GM12878 (cell line): ENCODE data around the gene SLC16A10. TPM values are rescaled to one million over a fixed set of nuclear protein-coding genes. Genes with fewer than 3 reads are reported as not detected.

Source experiments
- BACH1 ChIP-seq: fragments of 450-650 bp; IDR thresholded peaks from 2 replicates; pipeline ENCODE4 v1.6.1; 2017; ENCODE audit warnings: mild to moderate bottlenecking, borderline replicate concordance
- BRCA1 ChIP-seq: IDR thresholded peaks from 2 replicates; pipeline ENCODE4 v1.6.1; 2011; ENCODE audit warnings: low read depth, low read length, improper control_type of control experiment
- CBFB ChIP-seq: IDR thresholded peaks from 2 replicates; pipeline ENCODE4 v1.6.1; 2016; ENCODE audit warnings: antibody characterized with exemption, low read depth
- CBX5 ChIP-seq: sonication (generic); IDR thresholded peaks from 2 replicates; pipeline ENCODE4 v1.6.1; 2016; ENCODE audit warnings: low read depth, moderate library complexity, mild to moderate bottlenecking, inconsistent platforms
- CHD4 ChIP-seq: fragments of 200-600 bp; sonication (generic); IDR thresholded peaks from 2 replicates; pipeline ENCODE4 v1.6.1; 2016; ENCODE audit warnings: mild to moderate bottlenecking
- ESRRA ChIP-seq: IDR thresholded peaks from 2 replicates; pipeline ENCODE4 v1.6.1; 2012; ENCODE audit warnings: mild to moderate bottlenecking, low read length, improper control_type of control experiment
- FOS ChIP-seq: IDR thresholded peaks from 3 replicates; pipeline ENCODE4 v1.6.1; 2011; ENCODE audit warnings: borderline replicate concordance; ENCODE audit not compliant: insufficient read length; ENCODE audit errors: extremely low read depth
- HCFC1 ChIP-seq: fragments of 150-350 bp; IDR thresholded peaks from 2 replicates; pipeline ENCODE4 v1.6.1; 2014; ENCODE audit warnings: low read length
- JUNB ChIP-seq: IDR thresholded peaks from 2 replicates; pipeline ENCODE4 v1.6.1; 2016; ENCODE audit warnings: antibody characterized with exemption, mild to moderate bottlenecking
- LARP7 ChIP-seq: fragments of 450-650 bp; IDR thresholded peaks from 2 replicates; pipeline ENCODE4 v1.6.1; 2017; ENCODE audit warnings: mild to moderate bottlenecking
- NFIC ChIP-seq: IDR thresholded peaks from 2 replicates; pipeline ENCODE4 v1.6.1; 2012; ENCODE audit warnings: low read depth, mild to moderate bottlenecking, inconsistent platforms, low read length, moderate library complexity
- RAD51 ChIP-seq: fragments of 450-650 bp; IDR thresholded peaks from 2 replicates; pipeline ENCODE4 v1.6.1; 2016; ENCODE audit warnings: moderate library complexity, mild to moderate bottlenecking, inconsistent platforms
- SP1 ChIP-seq: IDR thresholded peaks from one replicate; pipeline ENCODE4 v1.6.1; 2011; ENCODE audit warnings: low read depth, low read length
- WRNIP1 ChIP-seq: IDR thresholded peaks from 2 replicates; pipeline ENCODE4 v1.6.1; 2011; ENCODE audit warnings: low read depth, low read length, improper control_type of control experiment, borderline replicate concordance
- YBX1 ChIP-seq: fragments of 450-650 bp; IDR thresholded peaks from 2 replicates; pipeline ENCODE4 v1.6.1; 2016; ENCODE audit warnings: antibody characterized with exemption
- YY1 ChIP-seq: IDR thresholded peaks from 2 replicates; pipeline ENCODE4 v1.6.1; 2011; ENCODE audit warnings: low read depth, mild to moderate bottlenecking, low read length
- ZNF207 ChIP-seq: fragments of 450-650 bp; IDR thresholded peaks from 2 replicates; pipeline ENCODE4 v1.6.1; 2014; ENCODE audit warnings: antibody characterized with exemption, mild to moderate bottlenecking, borderline replicate concordance
- ZNF217 ChIP-seq: fragments of 450-650 bp; IDR thresholded peaks from 2 replicates; pipeline ENCODE4 v1.6.1; 2017; ENCODE audit warnings: antibody characterized with exemption, mild to moderate bottlenecking
- ZNF274 ChIP-seq: IDR thresholded peaks from one replicate; pipeline ENCODE4 v1.8.0; 2011; ENCODE audit not compliant: insufficient read length, insufficient read depth
- polyA plus RNA-seq, 11 experiments: library from polyadenylated mRNA; depleted of rRNA in 4 of 11; unstranded in 6 of 11; stranded (reverse) in 5 of 11; fragments of >200 nt; fragmentation: Nextera tagmentation in 4 of 11; fragmentation: Illumina TruSeq in 1 of 11; extraction: Ambion mirVana in 4 of 11; extraction: Trizol in 1 of 11; gene quantifications; 1 replicate in 1 of 11; 2 replicates in 10 of 11; pipeline versions ENCODE4 v1.2.1 to v1.2.3, GENCODE V29; 2011 to 2016; ENCODE audit warnings: inconsistent platforms in 2 of 11, missing spikeins in 2 of 11, low read depth in 1 of 11
- total RNA-seq, 4 experiments: library from RNA; depleted of rRNA in 3 of 4; stranded (reverse); fragments of >200 nt in 3 of 4; fragmentation: Illumina TruSeq in 1 of 4; extraction: Trizol in 1 of 4; gene quantifications; 2 replicates each; pipeline versions ENCODE4 v1.2.1 to v1.2.3, GENCODE V29; 2013 to 2021
- TF ChIP-seq, protein P1 (sequence below): fragments of 450-650 bp; formaldehyde crosslinking; IDR thresholded peaks from 2 replicates; pipeline ENCODE4 v1.4.0; 2020; ENCODE audit warnings: mild to moderate bottlenecking, moderate library complexity
- TF ChIP-seq, protein P2 (sequence below): IDR thresholded peaks from 2 replicates; pipeline ENCODE4 v1.6.1; 2012; ENCODE audit warnings: mild to moderate bottlenecking, low read depth, low read length
- TF ChIP-seq, protein P3 (sequence below): IDR thresholded peaks from 2 replicates; pipeline ENCODE4 v1.6.1; 2011; ENCODE audit warnings: low read depth, mild to moderate bottlenecking, low read length, moderate library complexity, borderline replicate concordance; ENCODE audit errors: extremely low read depth
- TF ChIP-seq, protein P4 (sequence below): fragments of 450-650 bp; IDR thresholded peaks from 2 replicates; pipeline ENCODE4 v1.6.1; 2018; ENCODE audit warnings: borderline replicate concordance, mild to moderate bottlenecking; ENCODE audit not compliant: partially characterized antibody

Gene SLC16A10
- total and polyA plus RNA-seq, 10 of the 15 experiments (the other 5 are each of a cell fraction or from before 2014, with no cell fraction given) = 2.3 to 19.0 (median 8.0) TPM

DNA sequence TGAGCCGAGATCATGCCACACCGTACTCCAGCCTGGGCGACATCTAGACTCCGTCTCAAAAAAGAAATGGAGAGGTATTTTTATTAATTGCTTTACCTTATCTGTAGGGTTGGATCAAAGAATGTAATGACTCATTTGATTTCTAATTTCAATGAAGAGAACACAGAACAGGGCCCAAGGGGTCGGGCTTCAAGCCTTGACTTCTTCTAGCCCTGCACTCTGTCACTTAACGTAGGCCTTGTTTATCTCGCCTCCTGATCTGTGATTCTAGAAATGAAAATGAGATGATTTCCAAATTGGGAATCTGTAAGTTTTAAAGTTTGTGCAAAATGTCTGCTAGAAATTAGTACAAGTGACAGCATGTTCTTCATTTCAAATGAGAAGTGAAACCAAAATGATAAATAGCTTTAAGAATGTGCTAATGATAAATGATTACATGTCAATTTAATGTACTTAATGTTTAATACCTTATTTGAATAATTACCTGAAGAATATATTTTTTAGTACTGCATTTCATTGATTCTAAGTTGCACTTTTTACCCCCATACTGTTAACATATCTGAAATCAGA is 180.5 kb downstream of the SLC16A10 start (continued):
- TF ChIP-seq, protein P1, sequence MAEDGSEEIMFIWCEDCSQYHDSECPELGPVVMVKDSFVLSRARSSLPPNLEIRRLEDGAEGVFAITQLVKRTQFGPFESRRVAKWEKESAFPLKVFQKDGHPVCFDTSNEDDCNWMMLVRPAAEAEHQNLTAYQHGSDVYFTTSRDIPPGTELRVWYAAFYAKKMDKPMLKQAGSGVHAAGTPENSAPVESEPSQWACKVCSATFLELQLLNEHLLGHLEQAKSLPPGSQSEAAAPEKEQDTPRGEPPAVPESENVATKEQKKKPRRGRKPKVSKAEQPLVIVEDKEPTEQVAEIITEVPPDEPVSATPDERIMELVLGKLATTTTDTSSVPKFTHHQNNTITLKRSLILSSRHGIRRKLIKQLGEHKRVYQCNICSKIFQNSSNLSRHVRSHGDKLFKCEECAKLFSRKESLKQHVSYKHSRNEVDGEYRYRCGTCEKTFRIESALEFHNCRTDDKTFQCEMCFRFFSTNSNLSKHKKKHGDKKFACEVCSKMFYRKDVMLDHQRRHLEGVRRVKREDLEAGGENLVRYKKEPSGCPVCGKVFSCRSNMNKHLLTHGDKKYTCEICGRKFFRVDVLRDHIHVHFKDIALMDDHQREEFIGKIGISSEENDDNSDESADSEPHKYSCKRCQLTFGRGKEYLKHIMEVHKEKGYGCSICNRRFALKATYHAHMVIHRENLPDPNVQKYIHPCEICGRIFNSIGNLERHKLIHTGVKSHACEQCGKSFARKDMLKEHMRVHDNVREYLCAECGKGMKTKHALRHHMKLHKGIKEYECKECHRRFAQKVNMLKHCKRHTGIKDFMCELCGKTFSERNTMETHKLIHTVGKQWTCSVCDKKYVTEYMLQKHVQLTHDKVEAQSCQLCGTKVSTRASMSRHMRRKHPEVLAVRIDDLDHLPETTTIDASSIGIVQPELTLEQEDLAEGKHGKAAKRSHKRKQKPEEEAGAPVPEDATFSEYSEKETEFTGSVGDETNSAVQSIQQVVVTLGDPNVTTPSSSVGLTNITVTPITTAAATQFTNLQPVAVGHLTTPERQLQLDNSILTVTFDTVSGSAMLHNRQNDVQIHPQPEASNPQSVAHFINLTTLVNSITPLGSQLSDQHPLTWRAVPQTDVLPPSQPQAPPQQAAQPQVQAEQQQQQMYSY = no peak
- TF ChIP-seq CBFB = no peak
- TF ChIP-seq, protein P2, sequence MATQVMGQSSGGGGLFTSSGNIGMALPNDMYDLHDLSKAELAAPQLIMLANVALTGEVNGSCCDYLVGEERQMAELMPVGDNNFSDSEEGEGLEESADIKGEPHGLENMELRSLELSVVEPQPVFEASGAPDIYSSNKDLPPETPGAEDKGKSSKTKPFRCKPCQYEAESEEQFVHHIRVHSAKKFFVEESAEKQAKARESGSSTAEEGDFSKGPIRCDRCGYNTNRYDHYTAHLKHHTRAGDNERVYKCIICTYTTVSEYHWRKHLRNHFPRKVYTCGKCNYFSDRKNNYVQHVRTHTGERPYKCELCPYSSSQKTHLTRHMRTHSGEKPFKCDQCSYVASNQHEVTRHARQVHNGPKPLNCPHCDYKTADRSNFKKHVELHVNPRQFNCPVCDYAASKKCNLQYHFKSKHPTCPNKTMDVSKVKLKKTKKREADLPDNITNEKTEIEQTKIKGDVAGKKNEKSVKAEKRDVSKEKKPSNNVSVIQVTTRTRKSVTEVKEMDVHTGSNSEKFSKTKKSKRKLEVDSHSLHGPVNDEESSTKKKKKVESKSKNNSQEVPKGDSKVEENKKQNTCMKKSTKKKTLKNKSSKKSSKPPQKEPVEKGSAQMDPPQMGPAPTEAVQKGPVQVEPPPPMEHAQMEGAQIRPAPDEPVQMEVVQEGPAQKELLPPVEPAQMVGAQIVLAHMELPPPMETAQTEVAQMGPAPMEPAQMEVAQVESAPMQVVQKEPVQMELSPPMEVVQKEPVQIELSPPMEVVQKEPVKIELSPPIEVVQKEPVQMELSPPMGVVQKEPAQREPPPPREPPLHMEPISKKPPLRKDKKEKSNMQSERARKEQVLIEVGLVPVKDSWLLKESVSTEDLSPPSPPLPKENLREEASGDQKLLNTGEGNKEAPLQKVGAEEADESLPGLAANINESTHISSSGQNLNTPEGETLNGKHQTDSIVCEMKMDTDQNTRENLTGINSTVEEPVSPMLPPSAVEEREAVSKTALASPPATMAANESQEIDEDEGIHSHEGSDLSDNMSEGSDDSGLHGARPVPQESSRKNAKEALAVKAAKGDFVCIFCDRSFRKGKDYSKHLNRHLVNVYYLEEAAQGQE = no peak
- no peak for TF ChIP-seq YY1
- no peak for TF ChIP-seq CHD4
- no peak for TF ChIP-seq FOS
- no peak for TF ChIP-seq WRNIP1
- TF ChIP-seq SP1 = no peak
- TF ChIP-seq YBX1 = no peak
- peak; percentile 15; the same call in 1 of the 2 replicates for TF ChIP-seq BACH1
- TF ChIP-seq, protein P3, sequence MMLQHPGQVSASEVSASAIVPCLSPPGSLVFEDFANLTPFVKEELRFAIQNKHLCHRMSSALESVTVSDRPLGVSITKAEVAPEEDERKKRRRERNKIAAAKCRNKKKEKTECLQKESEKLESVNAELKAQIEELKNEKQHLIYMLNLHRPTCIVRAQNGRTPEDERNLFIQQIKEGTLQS = no peak
- no peak for TF ChIP-seq HCFC1
- TF ChIP-seq ZNF274 = no peak
- TF ChIP-seq JUNB = no peak
- TF ChIP-seq, protein P4, sequence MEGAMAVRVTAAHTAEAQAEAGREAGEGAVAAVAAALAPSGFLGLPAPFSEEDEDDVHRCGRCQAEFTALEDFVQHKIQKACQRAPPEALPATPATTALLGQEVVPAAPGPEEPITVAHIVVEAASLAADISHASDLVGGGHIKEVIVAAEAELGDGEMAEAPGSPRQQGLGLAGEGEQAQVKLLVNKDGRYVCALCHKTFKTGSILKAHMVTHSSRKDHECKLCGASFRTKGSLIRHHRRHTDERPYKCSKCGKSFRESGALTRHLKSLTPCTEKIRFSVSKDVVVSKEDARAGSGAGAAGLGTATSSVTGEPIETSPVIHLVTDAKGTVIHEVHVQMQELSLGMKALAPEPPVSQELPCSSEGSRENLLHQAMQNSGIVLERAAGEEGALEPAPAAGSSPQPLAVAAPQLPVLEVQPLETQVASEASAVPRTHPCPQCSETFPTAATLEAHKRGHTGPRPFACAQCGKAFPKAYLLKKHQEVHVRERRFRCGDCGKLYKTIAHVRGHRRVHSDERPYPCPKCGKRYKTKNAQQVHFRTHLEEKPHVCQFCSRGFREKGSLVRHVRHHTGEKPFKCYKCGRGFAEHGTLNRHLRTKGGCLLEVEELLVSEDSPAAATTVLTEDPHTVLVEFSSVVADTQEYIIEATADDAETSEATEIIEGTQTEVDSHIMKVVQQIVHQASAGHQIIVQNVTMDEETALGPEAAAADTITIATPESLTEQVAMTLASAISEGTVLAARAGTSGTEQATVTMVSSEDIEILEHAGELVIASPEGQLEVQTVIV = no peak
- no peak for TF ChIP-seq ZNF207
- TF ChIP-seq NFIC = 0 out of 2 replicates have a peak, but pooled peaks have one; percentile 20
- TF ChIP-seq ESRRA = no peak
- TF ChIP-seq BRCA1 = no peak
- TF ChIP-seq CBX5 = no peak
- TF ChIP-seq LARP7 = no peak
- TF ChIP-seq RAD51 = peak; percentile 26; the same call in 1 of the 2 replicates
- TF ChIP-seq ZNF217 = no peak
